IMR-90 (cell line): ENCODE measurements around the gene ZNF48. TPM values are rescaled to one million over a fixed set of nuclear protein-coding genes. Genes with fewer than 3 reads are reported as not detected.

Source experiments
- ATAC-seq: fragments of 200-7000 bp; cut with Tn5 transposase; 2 replicates; pipeline ENCODE4 v1.9.1; 2020; ENCODE audit warnings: low read depth, mild to moderate bottlenecking, moderate library complexity
- BruUV-seq: library from RNA; stranded (reverse); fragments of 400-500 nt; replicated peaks from 2 replicates; lab custom pipeline; 2021; lab: Mats Ljungman, UMichigan
- CTCF ChIA-PET: fragments of 300-600 bp; formaldehyde crosslinking; extraction: SDS; loops from one replicate; lab custom pipeline; 2021; ENCODE audit warnings: antibody characterized with exemption; lab: Yijun Ruan, JAX
- POLR2A ChIA-PET: fragments of 300-600 bp; sonication (Branson Sonifier 250); formaldehyde crosslinking; loops from one replicate; lab custom pipeline; 2022; ENCODE audit warnings: antibody characterized with exemption; ENCODE audit not compliant: unreplicated experiment; lab: Charles Lee
- DNase-seq: peaks from one replicate; pipeline ENCODE4 v3.0.0; 2013
- H2AFZ ChIP-seq: replicated peaks from 2 replicates; pipeline ENCODE3; 2013; ENCODE audit warnings: low read length, mild to moderate bottlenecking; ENCODE audit not compliant: poor library complexity
- H2AK5ac ChIP-seq: 2 replicates; pipeline ENCODE4 v1.6.1; 2013; ENCODE audit warnings: low read depth, low read length, inconsistent platforms
- H2AK9ac ChIP-seq: replicated peaks from 2 replicates; pipeline ENCODE3; 2013; ENCODE audit warnings: mild to moderate bottlenecking, low read depth, low read length, moderate library complexity; ENCODE audit not compliant: poor library complexity
- H2BK120ac ChIP-seq: 2 replicates; pipeline ENCODE4 v1.6.1; 2013; ENCODE audit warnings: low read depth, low read length, inconsistent platforms
- H2BK15ac ChIP-seq: 3 replicates; pipeline ENCODE4 v1.6.1; 2013; ENCODE audit warnings: low read depth, low read length, inconsistent platforms
- H2BK20ac ChIP-seq: 2 replicates; pipeline ENCODE4 v1.6.1; 2013; ENCODE audit warnings: low read depth, mild to moderate bottlenecking, inconsistent platforms, low read length, moderate library complexity
- H2BK5ac ChIP-seq: 2 replicates; pipeline ENCODE4 v1.6.1; 2013; ENCODE audit warnings: mild to moderate bottlenecking, low read depth, low read length, inconsistent platforms; ENCODE audit not compliant: poor library complexity, severe bottlenecking
- H3K14ac ChIP-seq: replicated peaks from 2 replicates; pipeline ENCODE4 v1.6.1; 2013; ENCODE audit warnings: low read depth, low read length, inconsistent platforms
- H3K18ac ChIP-seq: 2 replicates; pipeline ENCODE4 v1.6.1; 2013; ENCODE audit warnings: low read depth, low read length, control low read depth
- H3K23ac ChIP-seq: 2 replicates; pipeline ENCODE4 v1.6.1; 2013; ENCODE audit warnings: low read depth, low read length, inconsistent platforms
- H3K27ac ChIP-seq: 2 replicates; pipeline ENCODE4 v1.5.1; 2013; ENCODE audit warnings: mild to moderate bottlenecking, control low read depth, low read length; ENCODE audit not compliant: insufficient read depth
- H3K27me3 ChIP-seq: 2 replicates; pipeline ENCODE4 v1.6.1; 2013; ENCODE audit warnings: low read length; ENCODE audit not compliant: control insufficient read depth, insufficient read depth
- H3K36me3 ChIP-seq: 2 replicates; pipeline ENCODE4 v1.6.1; 2013; ENCODE audit warnings: low read length, mixed read lengths; ENCODE audit not compliant: control insufficient read depth, insufficient read depth
- H3K4ac ChIP-seq: 2 replicates; pipeline ENCODE4 v1.6.1; 2013; ENCODE audit warnings: low read depth, low read length, inconsistent platforms
- H3K4me1 ChIP-seq: 2 replicates; pipeline ENCODE4 v1.6.1; 2013; ENCODE audit warnings: low read length, mixed read lengths; ENCODE audit not compliant: control insufficient read depth, insufficient read depth
- H3K4me2 ChIP-seq: 2 replicates; pipeline ENCODE4 v1.6.1; 2013; ENCODE audit warnings: low read depth, mild to moderate bottlenecking, control low read depth, low read length, moderate library complexity
- H3K4me3 ChIP-seq: 2 replicates; pipeline ENCODE4 v1.5.1; 2013; ENCODE audit warnings: low read depth, mild to moderate bottlenecking, control low read depth, low read length, moderate library complexity; ENCODE audit not compliant: insufficient read depth
- H3K56ac ChIP-seq: 2 replicates; pipeline ENCODE4 v1.6.1; 2013; ENCODE audit warnings: low read length, inconsistent platforms; ENCODE audit not compliant: insufficient read depth; ENCODE audit errors: extremely low read depth
- H3K79me1 ChIP-seq, 2 experiments: 2 replicates each; pipeline ENCODE4 v1.6.1; 2013; ENCODE audit warnings: low read length in 2 of 2, inconsistent platforms in 1 of 2, low read depth in 1 of 2
- H3K9ac ChIP-seq: 2 replicates; pipeline ENCODE4 v1.6.1; 2013; ENCODE audit warnings: low read depth, low read length, control low read depth
- H3K9me1 ChIP-seq: 2 replicates; pipeline ENCODE4 v1.6.1; 2013; ENCODE audit warnings: low read length, inconsistent platforms; ENCODE audit not compliant: insufficient read depth
- H3K9me3 ChIP-seq: 2 replicates; pipeline ENCODE4 v1.6.1; 2013; ENCODE audit warnings: low read length; ENCODE audit not compliant: control insufficient read depth, insufficient read depth
- H4K20me1 ChIP-seq: 2 replicates; pipeline ENCODE4 v1.6.1; 2013; ENCODE audit warnings: low read length, inconsistent platforms; ENCODE audit not compliant: insufficient read depth
- H4K5ac ChIP-seq: 2 replicates; pipeline ENCODE4 v1.6.1; 2013; ENCODE audit warnings: mild to moderate bottlenecking, low read depth, low read length, control low read depth
- H4K8ac ChIP-seq, 2 experiments: 2 replicates each; pipeline ENCODE4 v1.6.1; 2013; ENCODE audit warnings: low read depth in 2 of 2, low read length in 2 of 2, control low read depth in 1 of 2, inconsistent platforms in 1 of 2
- H4K91ac ChIP-seq: 2 replicates; pipeline ENCODE4 v1.6.1; 2013; ENCODE audit warnings: low read depth, low read length, inconsistent platforms; ENCODE audit not compliant: insufficient read depth
- CEBPB ChIP-seq: IDR thresholded peaks from 2 replicates; pipeline ENCODE4 v1.6.1; 2012; ENCODE audit warnings: low read depth, low read length, improper control_type of control experiment
- CTCF ChIP-seq: conservative IDR thresholded peaks from 2 replicates; pipeline ENCODE4 v1.5.1; 2012; ENCODE audit warnings: mild to moderate bottlenecking, low read depth, low read length, improper control_type of control experiment
- ELK1 ChIP-seq: fragments of 150-350 bp; IDR thresholded peaks from 2 replicates; pipeline ENCODE4 v1.6.1; 2016; ENCODE audit warnings: low read depth, mild to moderate bottlenecking, low read length, moderate library complexity, borderline replicate concordance
- FOS ChIP-seq: fragments of 150-350 bp; IDR thresholded peaks from 2 replicates; pipeline ENCODE4 v1.6.1; 2016; ENCODE audit warnings: low read depth, low read length
- MAFK ChIP-seq: IDR thresholded peaks from 2 replicates; pipeline ENCODE4 v1.6.1; 2012; ENCODE audit warnings: low read depth, low read length, improper control_type of control experiment
- MAZ ChIP-seq: IDR thresholded peaks from 2 replicates; pipeline ENCODE4 v1.6.1; 2012; ENCODE audit warnings: low read depth, mild to moderate bottlenecking, low read length, improper control_type of control experiment, moderate library complexity, borderline replicate concordance
- MXI1 ChIP-seq: IDR thresholded peaks from 2 replicates; pipeline ENCODE4 v1.6.1; 2012; ENCODE audit warnings: low read depth, mild to moderate bottlenecking, low read length, moderate library complexity, borderline replicate concordance
- POLR2A ChIP-seq: IDR thresholded peaks from 2 replicates; pipeline ENCODE4 v1.6.1; 2012; ENCODE audit warnings: mild to moderate bottlenecking, low read depth, low read length
- RAD21 ChIP-seq: IDR thresholded peaks from 2 replicates; pipeline ENCODE4 v1.6.1; 2012; ENCODE audit warnings: low read length, improper control_type of control experiment
- SMC3 ChIP-seq: fragments of 150-350 bp; IDR thresholded peaks from 2 replicates; pipeline ENCODE4 v1.6.1; 2016; ENCODE audit warnings: low read depth, mild to moderate bottlenecking, antibody characterized with exemption, low read length, moderate library complexity
- WGBS, 2 experiments: methylation state at CpG; one replicate each; pipeline versions ENCODE4 v1.1.5 to v1.1.7; 2013; ENCODE audit warnings: missing lambda C conversion rate in 2 of 2; ENCODE audit not compliant: insufficient read length in 1 of 2; ENCODE audit errors: extremely low coverage in 2 of 2; 5-methylcytosine and 5-hydroxymethylcytosine counted together
- dilution Hi-C: fragments of 300-500 bp; cut with HindIII; formaldehyde crosslinking; loops from one replicate; pipeline ENCODE4 v1.14.3; 2018; ENCODE audit warnings: low sequenced_read_pairs; ENCODE audit not compliant: unreplicated experiment
- in situ Hi-C: fragments of 300-500 bp; cut with MboI; formaldehyde crosslinking; loops from 3 replicates; pipeline ENCODE4 v1.14.3; 2019; ENCODE audit warnings: low sequenced_read_pairs, inconsistent platforms, mixed read lengths
- intact Hi-C: fragments of 100-400 bp; cut with micrococcal nuclease; formaldehyde crosslinking; loops from 2 replicates; pipeline ENCODE4 v1.10.0; 2022
- polyA plus RNA-seq, 3 experiments: library from polyadenylated mRNA; depleted of rRNA; stranded (reverse); fragments of >200 nt; gene quantifications; 2 replicates each; pipeline ENCODE4 v1.2.3, GENCODE V29; 2012; ENCODE audit warnings: low replicate concordance in 1 of 3
- total RNA-seq: library from RNA; depleted of rRNA; stranded (reverse); fragments of >200 nt; gene quantifications from 2 replicates; pipeline ENCODE4 v1.2.3, GENCODE V29; 2012

The ZNF48 gene
- total and polyA plus RNA-seq, 2 of the 4 experiments (the other 2 are of a cell fraction) = 5.8 to 6.6 TPM

GRCh38 chr16:30380803-30381208, 14.4 kb upstream of the ZNF48 start:
- intact Hi-C loops = no loop called here
- Histone ChIP-seq H3K14ac (no peak overlapping the region), H4K8ac (no peak overlapping the region), H3K56ac (no peak overlapping the region), H3K4me1 (peaks cover 7% of the 10 kb centered on the region), H2BK5ac (no peak overlapping the region), H4K5ac (no peak overlapping the region), H3K23ac (no peak overlapping the region), H3K9ac (no peak overlapping the region), H2AFZ (no peak overlapping the region), H3K4ac (no peak overlapping the region), H3K9me3 (no peaks in the 10 kb centered on the region), H2BK120ac (no peak overlapping the region), H4K20me1 (peaks cover 10% of the 10 kb centered on the region), H3K4me3 (no peak overlapping the region), H3K36me3 (no peaks in the 10 kb centered on the region), H3K27me3 (no peaks in the 10 kb centered on the region), H2AK9ac (no peak overlapping the region), H2BK15ac (no peak overlapping the region), H3K4me2 (no peak overlapping the region), H3K18ac (no peak overlapping the region), H2AK5ac (no peak overlapping the region), H3K79me1 (peaks cover 5 to 30% of the 10 kb centered on the region in 2 experiments), H2BK20ac (no peak overlapping the region), H3K9me1 (peaks cover 16% of the 10 kb centered on the region), H3K27ac (no peak overlapping the region), H4K91ac (no peak overlapping the region)
- 94% methylated on average over 6 of the region's 6 CpGs; no CpG with 5 or more reads in 1 of the 2 experiments for WGBS, 2 experiments
- ATAC-seq = no peak
- dilution Hi-C loops = no loop called here
- no TSS peak for BruUV-seq
- ChIA-PET CTCF (no interaction called here), POLR2A (no interaction called here)
- in situ Hi-C loops = no loop called here
- TF ChIP-seq ELK1 = no peak
- no peak for TF ChIP-seq MXI1
- TF ChIP-seq FOS = no peak
- TF ChIP-seq CEBPB = no peak
- TF ChIP-seq SMC3 = no peak
- TF ChIP-seq CTCF = no peak
- no peak for TF ChIP-seq POLR2A
- TF ChIP-seq RAD21 = no peak
- TF ChIP-seq MAFK = no peak
- TF ChIP-seq MAZ = no peak
- no peak for DNase-seq
